Transverse colon (tissue), 4 donors: ENCODE data around the gene DLST. TPM values are rescaled to one million over a fixed set of nuclear protein-coding genes. Genes with fewer than 3 reads are reported as not detected.

Experiments used
- DNase-seq: peaks from one replicate; pipeline ENCODE4 v3.0.0-alpha.2; 2019
- H3K27ac ChIP-seq, 4 donors: fragments of 200-600 bp; sonication (generic); 2 replicates each; pipeline ENCODE4 v1.5.1; 2016 to 2018; ENCODE audit warnings: inconsistent platforms in 4 of 4
- H3K27me3 ChIP-seq: fragments of 200-600 bp; sonication (generic); 2 replicates; pipeline ENCODE4 v1.5.1; 2017; ENCODE audit warnings: inconsistent platforms
- H3K36me3 ChIP-seq, 4 donors: fragments of 200-600 bp; sonication (generic); 2 replicates each; pipeline ENCODE4 v1.5.1; 2017 to 2019; ENCODE audit warnings: inconsistent platforms in 4 of 4
- H3K4me1 ChIP-seq, 4 donors: fragments of 200-600 bp; sonication (generic); 2 replicates each; pipeline ENCODE4 v1.5.1; 2017 to 2020; ENCODE audit warnings: inconsistent platforms in 4 of 4
- H3K4me3 ChIP-seq, 4 donors: fragments of 200-600 bp; sonication (generic); 1 replicate in 1 of 4; 2 replicates in 3 of 4; pipeline versions ENCODE4 v1.5.1 to v1.6.1; 2017 to 2019; ENCODE audit warnings: inconsistent platforms in 4 of 4
- H3K9me3 ChIP-seq, 2 donors: fragments of 200-600 bp; sonication (generic); 2 replicates each; pipeline ENCODE4 v1.5.1; 2017 to 2019; ENCODE audit warnings: inconsistent platforms in 2 of 2
- CTCF ChIP-seq, 5 experiments: fragments of 200-600 bp in 3 of 5; fragments of 450-650 bp in 2 of 5; sonication (generic) in 3 of 5; IDR thresholded peaks; 1 replicate in 2 of 5; 2 replicates in 3 of 5; pipeline ENCODE4 v1.5.1; 2016 to 2017; ENCODE audit warnings: antibody characterized with exemption in 5 of 5, inconsistent platforms in 3 of 5, mild to moderate bottlenecking in 2 of 5, moderate library complexity in 1 of 5
- EP300 ChIP-seq: sonication (generic); formaldehyde crosslinking; IDR thresholded peaks from one replicate; pipeline ENCODE4 v1.6.1; 2017; ENCODE audit warnings: antibody characterized with exemption, low read depth
- POLR2A ChIP-seq: fragments of 450-650 bp; IDR thresholded peaks from one replicate; pipeline ENCODE4 v1.6.1; 2016; ENCODE audit warnings: antibody characterized with exemption, mild to moderate bottlenecking, moderate library complexity
- POLR2AphosphoS5 ChIP-seq, 3 donors: sonication (generic); formaldehyde crosslinking; IDR thresholded peaks; one replicate each; pipeline ENCODE4 v1.6.1; 2016; ENCODE audit warnings: antibody characterized with exemption in 3 of 3
- WGBS, 2 donors: methylation state at CpG; one replicate each; pipeline ENCODE4 v1.1.5; 2018; ENCODE audit warnings: low coverage in 1 of 2; 5-methylcytosine and 5-hydroxymethylcytosine counted together
- in situ Hi-C, 4 donors: fragments of 200-750 bp; cut with MboI; loops; one replicate each; pipeline versions ENCODE4 v1.15.0 to v1.15.1; 2017; ENCODE audit warnings: low sequenced_read_pairs in 3 of 4, low pct_ligation_motif_present in 1 of 4, low pct_unique_long_range_greater_than_20kb in 1 of 4
- intact Hi-C: fragments of 100-400 bp; cut with DNase I; formaldehyde crosslinking; loops from one replicate; pipeline ENCODE4 v1.15.1; 2023; ENCODE audit warnings: low total_unique reads
- total RNA-seq, 4 donors: library from RNA; depleted of rRNA; stranded (reverse); fragments of >200 nt; gene quantifications; one replicate each; pipeline ENCODE4 v1.1.0, GENCODE V29; 2016

Gene DLST
- total RNA-seq, 4 donors from 2014 or later = 65.1 to 135 (median 103) TPM

GRCh38 chr14:74896400-74896799, 14.7 kb downstream of the DLST start:
- intact Hi-C loops (no loop called here), in situ Hi-C loops (no loop called here)
- Histone ChIP-seq H3K27me3 (no peaks in the 10 kb centered on the region), H3K36me3 (peaks cover 2 to 93% (median 47%) of the 10 kb centered on the region in 4 donors), H3K27ac (no peak overlapping the region), H3K4me1 (peaks cover 0 to 12% (median 0%) of the 10 kb centered on the region in 4 donors), H3K9me3 (no peaks in the 10 kb centered on the region), H3K4me3 (no peak overlapping the region)
- 94 to 100% methylated on average over 2 to 3 of the region's 3 CpGs for WGBS, 2 donors
- DNase-seq = no peak
- no peak for TF ChIP-seq EP300
- no peak for TF ChIP-seq CTCF (IDR thresholded peaks at IDR 0.05)
- no peak for TF ChIP-seq POLR2AphosphoS5 (IDR thresholded peaks at IDR 0.05)
- no peak for TF ChIP-seq POLR2A

GRCh38 chr14:74897642-74898041, 15.9 kb downstream of the DLST start:
- no peaks in the 10 kb centered on the region for H3K4me1 ChIP-seq
- H3K9me3 ChIP-seq = no peaks in the 10 kb centered on the region
- TF ChIP-seq POLR2A (no peak), POLR2AphosphoS5 (IDR thresholded peaks at IDR 0.05) (no peak), CTCF (IDR thresholded peaks at IDR 0.05) (no peak), EP300 (no peak)
- no peak for DNase-seq
- H3K4me3 ChIP-seq = no peak overlapping the region
- in situ Hi-C loops (no loop called here), intact Hi-C loops (no loop called here)
- 83% methylated on average over 3 to 4 of the region's 4 CpGs for WGBS, 2 donors
- H3K27ac ChIP-seq = no peak overlapping the region
- peaks cover 2 to 99% (median 46%) of the 10 kb centered on the region in 4 donors for H3K36me3 ChIP-seq
- no peaks in the 10 kb centered on the region for H3K27me3 ChIP-seq

GRCh38 chr14:74898083-74898482, 16.4 kb downstream of the DLST start:
- Histone ChIP-seq H3K27ac (no peak overlapping the region), H3K27me3 (no peaks in the 10 kb centered on the region), H3K36me3 (peaks cover 2 to 99% (median 43%) of the 10 kb centered on the region in 4 donors), H3K4me1 (no peaks in the 10 kb centered on the region), H3K9me3 (no peaks in the 10 kb centered on the region), H3K4me3 (no peak overlapping the region)
- WGBS, 2 donors = 88% methylated on average over 2 of the region's 2 CpGs; no CpG with 5 or more reads in 1 of the 2 donors
- intact Hi-C loops (no loop called here), in situ Hi-C loops (no loop called here)
- TF ChIP-seq CTCF (IDR thresholded peaks at IDR 0.05) = no peak
- TF ChIP-seq POLR2A = no peak
- no peak for TF ChIP-seq EP300
- no peak for TF ChIP-seq POLR2AphosphoS5 (IDR thresholded peaks at IDR 0.05)
- no peak for DNase-seq

GRCh38 chr14:74898694-74899093, 17.0 kb downstream of the DLST start:
- peaks cover 0 to 95% (median 40%) of the 10 kb centered on the region in 4 donors for H3K36me3 ChIP-seq
- no peak overlapping the region for H3K4me3 ChIP-seq
- TF ChIP-seq EP300 = no peak
- no peak for TF ChIP-seq POLR2A
- no peak for TF ChIP-seq CTCF (IDR thresholded peaks at IDR 0.05)
- TF ChIP-seq POLR2AphosphoS5 (IDR thresholded peaks at IDR 0.05) = no peak
- intact Hi-C loops (no loop called here), in situ Hi-C loops (no loop called here)
- no peaks in the 10 kb centered on the region for H3K27me3 ChIP-seq
- H3K27ac ChIP-seq = no peak overlapping the region
- no peaks in the 10 kb centered on the region for H3K9me3 ChIP-seq
- 72% methylated on average over 5 of the region's 5 CpGs; no CpG with 5 or more reads in 1 of the 2 donors for WGBS, 2 donors
- H3K4me1 ChIP-seq = no peaks in the 10 kb centered on the region
- no peak for DNase-seq
